Fibroblast of skin of right biceps (primary cell): Measurements from ENCODE around the gene TP53I3.
A peak's percentile ranks its signal among the peaks of the same experiment; 100 is the strongest.
"Not testable (repeated sequence)": the region's sequence is repeated elsewhere in the genome, so short reads cannot be mapped to it uniquely, and the experiment has no call there.

ENCODE experiments used
- DNase-seq: peaks from one replicate; pipeline ENCODE4 v3.0.0-alpha.2; 2013

TP53I3 gene

DNA sequence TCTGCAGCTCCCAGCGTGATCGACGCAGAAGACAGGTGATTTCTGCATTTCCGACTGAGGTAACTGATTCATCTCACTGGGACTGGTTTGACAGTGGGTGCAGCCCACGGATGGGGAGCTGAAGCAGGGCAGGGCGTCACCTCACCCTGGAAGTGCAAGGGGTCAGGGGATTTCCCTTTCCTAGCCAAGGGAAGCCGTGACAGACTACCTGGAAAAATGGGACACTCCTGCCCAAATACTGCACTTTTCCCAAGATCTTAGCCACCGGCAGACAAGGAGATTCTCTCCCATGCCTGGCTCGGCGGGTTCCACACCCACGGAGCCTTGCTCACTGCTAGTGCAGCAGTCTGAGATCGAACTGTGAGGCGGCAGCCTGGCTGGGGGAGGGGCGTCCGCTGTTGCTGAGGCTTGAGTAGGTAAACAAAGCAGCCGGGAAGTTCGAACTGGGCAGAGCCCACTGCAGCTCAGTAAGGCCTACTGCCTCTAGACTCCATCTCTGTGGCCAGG, 10.6 kb upstream of the TP53I3 start:
- DNase-seq = not testable (repeated sequence)

DNA sequence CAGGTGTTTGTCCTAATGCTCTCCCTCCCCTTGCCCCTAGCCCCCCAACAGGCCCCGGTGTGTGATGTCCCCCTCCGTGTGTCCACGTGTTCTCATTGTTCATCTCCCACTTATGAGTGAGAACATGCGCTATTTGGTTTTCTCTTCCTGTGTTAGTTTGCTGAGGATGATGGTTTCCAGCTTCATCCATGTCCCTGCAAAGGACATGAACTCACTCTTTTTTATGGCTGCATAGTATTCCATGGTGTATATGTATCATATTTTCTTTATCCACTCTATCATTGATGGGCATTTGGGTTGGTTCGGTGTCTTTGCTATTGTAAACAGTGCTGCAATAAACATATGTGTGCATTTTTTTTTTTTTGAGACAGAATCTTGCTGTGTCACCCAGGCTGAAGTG, 8.6 kb upstream of the TP53I3 start:
- DNase-seq = not testable (repeated sequence)

DNA sequence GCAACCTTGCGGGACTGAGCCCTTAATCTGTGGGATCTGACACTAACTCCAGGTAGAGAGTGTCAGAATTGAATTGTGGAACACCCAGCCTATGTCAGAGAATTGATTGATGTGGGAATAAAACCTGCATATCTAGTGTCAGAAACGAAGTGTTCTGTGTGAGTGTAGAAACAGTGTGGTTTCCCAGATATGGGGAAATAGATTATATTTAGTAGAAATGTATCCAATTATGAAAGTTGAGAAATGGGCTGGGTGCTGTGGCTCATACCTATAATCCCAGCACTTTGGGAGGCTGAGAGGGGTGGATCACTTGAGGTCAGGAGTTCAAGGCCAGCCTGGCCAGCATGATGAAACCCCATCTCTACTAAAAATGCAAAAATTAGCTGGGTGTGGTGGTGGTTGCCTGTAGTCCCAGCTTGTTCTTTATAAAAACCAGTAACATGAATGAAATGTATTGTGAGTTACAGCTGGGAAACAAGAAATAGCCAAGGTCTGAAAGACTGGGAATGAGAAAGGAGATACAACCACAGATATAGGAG, 4.3 kb upstream of the TP53I3 start:
- DNase-seq = no peak

DNA sequence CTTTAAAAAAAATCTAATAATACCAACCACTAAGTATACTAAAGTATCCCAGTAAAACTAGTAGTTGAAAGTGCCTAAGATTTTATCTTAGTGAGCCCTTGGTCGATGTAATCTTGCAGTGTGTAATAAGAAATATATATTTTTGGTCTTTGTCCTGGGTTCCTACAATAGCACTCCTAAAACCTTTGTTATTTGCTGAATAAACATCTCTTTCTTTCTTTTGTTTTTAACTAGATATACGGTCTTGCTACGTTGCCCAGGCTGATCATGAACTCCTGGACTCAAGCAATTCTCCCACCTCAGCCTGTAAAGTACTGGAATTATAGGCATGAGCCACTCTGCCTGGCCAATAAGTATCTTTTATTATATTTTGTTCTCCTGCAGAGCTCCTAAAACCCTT, 2.4 kb upstream of the TP53I3 start:
- DNase-seq = no peak

DNA sequence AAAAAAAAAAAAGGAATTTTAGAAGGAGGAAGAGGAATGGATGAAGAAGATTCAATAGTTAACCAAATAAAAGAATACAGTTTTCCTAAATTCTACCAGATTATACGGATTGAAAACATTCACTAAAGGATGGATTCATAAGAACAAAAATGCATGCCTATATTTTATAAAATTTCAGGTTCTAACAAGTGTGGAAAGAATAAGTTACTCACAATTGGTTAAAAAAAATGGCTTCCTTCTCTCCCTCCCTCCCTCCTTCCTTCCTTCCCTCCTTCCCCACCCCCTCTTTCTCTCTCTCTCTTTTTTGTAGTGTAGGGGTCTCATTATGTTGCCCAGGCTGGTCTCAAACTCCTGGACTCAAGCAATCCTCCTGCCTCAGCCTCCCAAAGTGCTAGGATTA, 1.6 kb upstream of the TP53I3 start:
- no peak for DNase-seq

DNA sequence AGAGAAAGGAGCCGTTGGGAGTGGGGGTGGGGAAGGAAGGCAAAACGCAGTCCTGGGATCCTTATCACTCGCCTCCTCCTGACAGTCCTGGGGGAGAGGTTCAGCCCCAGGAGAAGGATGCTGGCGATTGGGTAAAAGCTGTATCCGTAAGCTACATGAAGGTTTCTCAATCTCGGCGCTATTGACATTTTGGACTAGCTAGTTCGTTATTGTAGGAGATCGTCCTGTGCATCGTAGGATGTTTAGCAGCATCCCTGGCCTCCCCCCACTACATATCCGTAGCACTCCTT, 511 bp upstream of the TP53I3 start:
- no peak for DNase-seq

DNA sequence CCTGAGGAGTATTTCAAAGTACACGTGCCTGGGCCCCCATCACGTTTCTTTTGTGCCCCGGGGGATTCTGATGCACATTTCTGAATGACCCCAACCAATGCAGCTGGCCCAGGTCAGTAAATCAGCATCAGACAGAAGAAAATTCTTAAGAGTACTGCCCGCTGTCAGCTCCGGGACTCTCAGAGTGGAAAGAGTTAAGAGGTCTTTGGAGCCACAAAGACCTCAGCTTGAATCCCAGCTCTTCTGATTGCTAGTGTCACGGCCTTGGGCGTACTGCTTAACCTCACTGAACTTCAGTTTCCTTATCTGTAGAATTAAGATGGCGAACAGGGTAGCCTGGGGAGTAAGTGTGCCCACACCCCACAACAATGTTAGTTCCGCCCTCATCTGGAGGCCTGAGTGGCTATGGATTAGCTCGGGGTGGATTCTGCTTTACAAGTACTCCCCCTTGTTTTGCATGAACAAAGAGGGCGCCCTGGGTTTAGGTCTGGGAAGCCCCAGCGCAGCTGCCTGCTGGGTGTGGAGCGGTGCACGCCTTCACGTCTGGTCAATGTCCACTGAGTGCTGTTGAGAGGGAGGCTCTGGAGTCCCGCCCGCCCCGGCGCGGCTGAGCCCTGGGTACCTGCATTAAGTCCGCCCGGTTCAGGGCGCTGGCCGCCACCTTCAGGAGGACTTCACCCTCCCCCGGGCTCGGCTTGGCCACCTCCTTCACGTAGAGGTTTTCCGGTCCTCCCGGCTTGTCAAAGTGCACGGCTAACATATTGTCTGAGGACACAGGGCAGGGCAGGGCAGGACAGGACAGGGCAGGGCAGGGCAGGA, 858 bp downstream of the TP53I3 start:
- peak; percentile 87 for DNase-seq

DNA sequence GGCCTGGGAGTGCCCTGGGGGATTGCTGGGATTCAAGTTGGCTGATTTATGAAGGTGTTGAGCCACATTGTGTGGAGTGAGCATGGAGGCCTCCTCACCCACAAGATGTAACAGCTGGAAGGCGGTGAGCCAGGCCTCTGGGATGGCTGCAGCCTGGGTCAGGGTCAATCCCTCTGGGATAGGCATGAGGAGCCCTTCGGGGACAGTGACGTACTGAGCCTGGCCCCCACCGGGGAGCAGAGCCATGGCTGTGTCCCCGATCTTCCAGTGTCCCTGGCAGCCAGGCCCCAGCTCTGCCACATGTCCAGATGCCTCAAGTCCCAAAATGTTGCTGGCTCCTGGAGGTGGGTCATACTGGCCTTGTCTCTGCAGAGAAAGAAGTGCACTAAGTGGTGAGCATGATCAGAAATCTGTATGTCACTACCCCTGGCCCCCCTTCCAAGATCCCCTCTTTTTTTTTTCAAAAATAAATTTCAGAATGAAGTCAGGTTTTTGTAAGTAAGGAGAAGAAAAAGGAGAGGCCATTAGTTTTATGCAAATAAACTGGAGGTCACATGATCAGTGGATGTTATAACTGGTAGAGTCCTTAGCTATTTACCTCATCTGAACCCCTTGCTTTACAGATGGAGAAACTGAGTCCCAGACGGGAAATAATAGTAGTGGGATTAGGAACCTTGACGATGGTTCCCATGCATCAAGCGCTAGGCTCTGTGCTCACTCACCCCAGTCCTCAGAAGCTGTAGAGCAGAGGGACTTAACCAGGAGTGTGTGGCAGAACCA, 1.7 kb downstream of the TP53I3 start:
- no peak for DNase-seq

DNA sequence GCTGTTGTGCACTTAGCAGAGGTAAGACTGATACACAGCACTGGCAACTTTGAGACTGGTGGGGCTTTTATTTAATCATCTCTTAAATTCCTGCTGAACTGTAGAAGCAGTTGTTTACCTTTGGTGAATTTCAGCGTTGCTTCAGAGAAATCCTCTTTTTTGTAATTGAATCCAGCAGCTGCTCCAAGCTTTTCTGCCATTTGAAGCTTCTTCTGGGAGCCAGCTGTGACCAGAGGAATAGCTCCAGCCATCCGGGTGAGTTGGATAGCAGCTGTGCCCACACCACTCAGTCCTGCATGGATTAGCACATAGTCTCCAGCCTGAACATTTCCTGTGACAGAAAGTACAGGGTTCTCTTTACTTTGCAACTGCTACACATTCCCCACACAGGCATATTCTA, 3.9 kb downstream of the TP53I3 start:
- DNase-seq = no peak

DNA sequence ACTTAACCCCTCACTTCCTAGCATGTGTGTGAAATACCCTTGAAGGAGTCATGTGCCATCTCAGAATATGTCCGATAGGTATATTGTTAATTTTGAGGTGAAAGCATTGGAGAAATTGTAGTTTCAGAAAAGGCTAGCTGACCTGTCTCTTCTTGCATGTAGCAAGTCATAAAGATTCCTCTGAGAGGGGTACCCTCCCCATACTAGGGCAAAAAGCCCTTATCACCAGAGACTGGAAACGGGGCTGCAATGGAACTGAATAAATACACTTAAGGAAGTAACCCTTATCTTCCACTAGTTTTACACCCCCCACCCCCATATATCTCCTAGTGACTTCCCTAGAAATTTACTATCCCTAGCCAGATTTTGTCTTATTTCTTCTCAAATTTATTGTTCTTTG, 6.8 kb downstream of the TP53I3 start:
- DNase-seq = no peak

DNA sequence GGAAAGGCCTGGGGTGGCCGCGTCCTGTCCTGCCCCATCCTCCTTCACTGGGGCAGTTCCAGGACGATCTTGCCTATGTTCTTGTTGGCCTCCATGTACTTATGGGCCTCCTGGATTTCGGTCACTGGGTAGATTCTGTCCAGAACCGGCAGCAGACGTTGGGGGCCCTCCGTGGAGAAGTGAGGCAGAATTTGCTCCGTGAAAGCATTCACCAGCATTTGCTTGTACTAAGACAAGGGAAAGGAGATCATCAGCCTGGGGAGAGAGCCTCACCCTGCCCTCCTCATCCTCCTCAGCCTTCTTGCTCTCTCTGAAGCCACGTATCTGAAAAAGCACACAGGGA, 7.1 kb downstream of the TP53I3 start:
- no peak for DNase-seq

DNA sequence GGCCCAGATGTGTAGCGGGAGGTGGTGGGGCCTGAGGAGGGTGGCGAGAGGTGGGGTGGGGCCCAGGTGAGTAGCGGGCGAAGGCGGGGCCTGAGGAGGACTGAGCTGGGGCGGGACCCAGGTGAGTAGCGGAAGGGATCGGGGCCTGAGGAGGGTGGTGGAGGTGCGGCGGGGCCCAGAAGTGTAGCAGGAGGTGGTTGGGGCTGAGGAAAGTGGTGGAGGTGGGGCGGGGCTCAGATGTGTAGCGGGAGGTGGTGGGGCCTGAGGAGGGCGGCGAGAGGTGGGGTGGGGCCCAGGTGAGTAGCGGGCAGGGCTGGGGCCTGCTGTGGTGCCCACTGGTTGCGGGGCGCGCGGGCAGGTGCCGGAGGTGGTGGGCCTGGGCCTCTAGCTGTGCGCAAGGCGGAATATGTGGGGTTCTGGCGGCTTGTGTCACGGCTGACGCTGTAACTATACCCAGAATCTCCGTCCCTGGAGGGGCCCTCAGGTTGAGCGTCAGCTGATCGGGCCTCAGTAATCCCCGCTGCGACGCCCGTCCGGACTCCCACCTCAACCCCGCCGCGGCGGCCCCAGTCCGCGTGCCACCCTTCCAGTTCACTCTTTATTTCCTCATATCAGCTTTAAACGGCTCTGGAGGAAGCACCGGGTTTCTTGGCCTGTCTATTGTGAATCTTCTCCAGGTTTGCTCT, 7.6 kb downstream of the TP53I3 start:
- DNase-seq = peak; percentile 11

DNA sequence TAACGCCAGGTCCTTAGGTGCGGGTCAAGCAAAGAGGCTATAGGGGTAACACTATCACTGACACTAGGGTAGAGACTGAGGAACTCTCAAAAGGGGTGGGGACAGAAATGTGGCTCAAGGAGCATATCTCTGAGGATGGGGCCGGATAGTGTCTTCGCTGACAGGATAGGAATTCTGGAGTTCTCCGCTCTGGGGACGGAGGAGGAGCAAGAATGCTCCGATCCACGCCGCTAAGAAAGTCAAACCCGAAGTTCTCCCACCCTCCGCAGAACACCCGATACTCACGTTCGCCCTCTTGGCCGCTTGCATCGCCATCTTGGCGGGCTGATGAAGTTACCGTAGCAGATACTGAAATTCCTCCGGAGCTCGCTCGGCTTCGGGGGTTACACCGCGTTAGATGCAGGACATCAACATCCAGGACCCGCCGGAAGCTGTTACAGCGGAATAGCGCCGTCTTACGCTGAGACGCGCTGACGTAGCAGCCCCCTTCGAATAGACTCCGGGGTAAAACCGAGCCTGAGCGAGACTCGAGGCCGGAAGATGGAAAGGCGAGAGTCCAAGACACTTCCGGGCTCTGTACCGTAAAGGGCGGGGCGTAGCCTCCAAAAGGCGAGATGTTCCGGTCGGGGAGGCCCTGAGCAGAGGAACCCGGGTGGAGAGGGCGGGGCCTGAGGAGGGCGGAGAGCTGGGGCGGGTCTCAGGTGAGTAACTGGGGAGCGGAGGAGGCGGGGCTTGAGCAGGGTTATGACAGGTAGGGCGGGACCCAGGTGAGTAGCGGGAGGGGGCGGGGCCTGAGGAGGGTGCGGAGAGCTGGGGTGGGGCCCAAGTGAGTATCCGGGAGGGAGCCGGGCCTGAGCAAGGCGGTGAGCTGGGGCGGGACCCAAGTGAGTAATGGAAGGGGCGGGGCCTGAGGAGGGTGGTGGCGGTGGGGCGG, 8.5 kb downstream of the TP53I3 start, which contains the start of gene SF3B6:
Gene SF3B6, minus strand, starts transcription at position 412 of the 934 bp plus-strand sequence. Its CDS starts 97 bp downstream, at position 315.
- peak; percentile 99 for DNase-seq

DNA sequence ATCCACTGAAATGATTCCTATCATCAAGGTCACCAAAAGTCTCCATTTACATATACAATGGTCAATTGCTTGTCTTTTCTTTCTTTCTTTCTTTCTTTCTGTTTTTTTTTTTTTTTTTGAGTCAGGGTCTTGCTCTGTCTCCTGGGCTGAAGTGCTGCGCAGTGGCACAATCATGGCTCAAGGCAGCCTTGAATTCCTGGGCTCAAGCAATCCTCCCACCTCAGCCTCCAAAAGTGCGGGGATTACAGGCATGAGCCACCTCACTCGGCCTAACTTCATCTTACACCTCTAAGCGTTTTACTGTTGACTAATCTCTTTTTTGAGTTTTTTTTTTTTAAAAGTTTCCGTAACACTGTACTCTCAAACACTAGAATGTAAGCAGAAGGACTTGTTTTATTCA, 9.4 kb downstream of the TP53I3 start:
- no peak for DNase-seq

DNA sequence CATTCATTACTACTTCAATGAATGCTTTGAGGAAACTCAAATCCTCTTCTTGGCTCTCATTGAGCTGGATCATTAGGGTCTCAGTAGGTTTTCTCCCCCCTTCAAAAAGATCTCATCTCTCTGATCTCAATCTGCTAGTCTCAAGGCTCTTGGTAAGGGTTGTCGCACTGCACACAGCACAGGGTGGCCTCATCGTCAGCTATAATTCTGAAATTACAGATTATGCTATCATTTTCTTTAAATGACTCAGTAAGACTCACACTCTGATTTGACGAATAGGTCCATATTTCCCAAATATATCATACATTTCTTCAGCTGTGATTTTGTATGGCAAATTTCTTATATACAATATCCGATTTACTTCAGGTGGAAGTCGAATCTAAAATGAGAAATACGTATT, 10.8 kb downstream of the TP53I3 start:
- DNase-seq = no peak

DNA sequence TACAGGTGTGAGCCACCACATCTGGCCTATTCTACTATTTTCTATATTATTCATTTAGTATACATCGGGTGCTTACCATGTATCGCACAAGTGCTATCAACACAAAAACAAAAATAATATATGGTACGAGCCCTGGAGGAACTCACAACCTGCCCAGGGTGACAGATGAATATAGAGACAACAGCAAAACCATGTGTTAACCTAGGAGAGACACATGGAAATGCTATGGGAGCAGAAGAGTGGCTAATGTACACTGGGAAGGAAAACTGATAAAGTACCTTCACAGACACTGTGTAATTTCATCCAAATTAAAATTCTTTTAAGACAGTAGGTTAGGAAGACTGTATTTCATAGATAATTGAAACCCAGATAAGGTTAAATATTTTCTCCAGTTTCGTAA, 12.4 kb downstream of the TP53I3 start:
- DNase-seq = no peak

DNA sequence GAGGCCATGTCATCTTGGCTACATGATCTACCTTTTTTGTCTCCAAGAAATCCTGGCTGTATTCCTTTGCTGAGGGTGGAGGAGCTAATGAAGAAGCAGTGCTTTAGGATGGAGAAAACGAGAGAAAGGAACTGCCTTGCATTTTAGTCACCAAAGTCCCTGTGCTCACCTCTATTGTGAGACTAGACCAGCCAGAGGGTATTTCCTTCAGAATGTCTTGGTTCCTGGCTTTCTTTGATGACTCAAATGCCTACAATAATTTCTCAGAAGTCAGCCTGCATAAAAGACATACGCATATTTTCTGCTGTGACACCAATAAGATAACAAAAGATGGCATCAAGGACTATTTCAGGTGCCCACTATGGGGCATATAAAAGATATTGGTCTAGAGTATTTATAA, 19.3 kb downstream of the TP53I3 start:
- DNase-seq = no peak

DNA sequence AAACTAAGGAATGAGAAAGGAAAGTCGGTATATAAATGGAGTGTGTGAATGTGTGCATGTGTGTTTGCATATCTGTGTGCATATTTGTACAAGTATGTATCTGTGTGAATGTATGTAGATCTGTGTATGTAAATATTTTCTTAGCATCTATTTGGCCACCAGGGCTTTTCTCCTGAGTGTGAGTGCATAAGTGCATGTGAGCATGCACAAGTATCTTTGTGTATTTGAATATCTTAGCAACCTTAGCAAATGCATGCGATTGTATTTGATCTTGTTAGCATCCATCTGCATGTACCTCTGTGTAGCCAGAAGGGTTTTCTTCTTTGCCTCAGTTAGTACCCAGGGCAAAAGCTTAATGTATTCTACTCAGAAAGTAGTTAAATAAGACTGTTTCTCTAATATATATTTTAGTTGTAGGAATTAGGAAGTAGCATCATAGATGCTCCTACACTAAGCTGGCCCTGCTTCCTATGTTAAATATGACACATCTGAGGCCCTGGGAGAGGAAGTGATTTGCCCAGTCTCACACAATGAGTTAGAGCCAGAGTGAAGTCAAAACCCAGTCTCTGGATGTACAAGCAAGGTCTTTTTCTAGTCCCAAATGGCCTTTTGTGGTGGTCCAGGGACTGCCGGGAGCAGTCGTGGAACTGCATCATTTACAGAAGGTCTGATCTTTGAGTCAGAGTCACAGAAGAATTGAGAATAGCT, 25.9 kb downstream of the TP53I3 start:
- no peak for DNase-seq

DNA sequence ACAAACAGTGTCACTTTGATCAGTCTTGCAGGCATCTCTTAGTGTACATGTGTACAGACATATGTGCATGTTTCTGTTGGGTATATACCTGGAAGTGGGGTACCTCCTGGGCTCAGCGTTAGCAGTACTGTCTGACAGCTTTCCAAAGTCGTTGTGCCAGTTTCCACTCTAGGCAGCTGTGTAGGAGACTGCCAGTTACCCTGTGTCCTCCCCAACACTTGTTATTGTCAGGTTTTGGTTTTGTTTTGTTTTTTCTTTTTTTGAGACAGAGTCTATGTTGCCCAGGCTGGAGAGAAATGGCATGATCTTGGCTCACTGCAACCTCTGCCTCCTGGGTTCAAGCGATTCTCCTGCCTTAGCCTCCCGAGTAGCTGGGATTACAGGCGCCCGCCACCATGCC, 28.9 kb downstream of the TP53I3 start:
- no peak for DNase-seq

DNA sequence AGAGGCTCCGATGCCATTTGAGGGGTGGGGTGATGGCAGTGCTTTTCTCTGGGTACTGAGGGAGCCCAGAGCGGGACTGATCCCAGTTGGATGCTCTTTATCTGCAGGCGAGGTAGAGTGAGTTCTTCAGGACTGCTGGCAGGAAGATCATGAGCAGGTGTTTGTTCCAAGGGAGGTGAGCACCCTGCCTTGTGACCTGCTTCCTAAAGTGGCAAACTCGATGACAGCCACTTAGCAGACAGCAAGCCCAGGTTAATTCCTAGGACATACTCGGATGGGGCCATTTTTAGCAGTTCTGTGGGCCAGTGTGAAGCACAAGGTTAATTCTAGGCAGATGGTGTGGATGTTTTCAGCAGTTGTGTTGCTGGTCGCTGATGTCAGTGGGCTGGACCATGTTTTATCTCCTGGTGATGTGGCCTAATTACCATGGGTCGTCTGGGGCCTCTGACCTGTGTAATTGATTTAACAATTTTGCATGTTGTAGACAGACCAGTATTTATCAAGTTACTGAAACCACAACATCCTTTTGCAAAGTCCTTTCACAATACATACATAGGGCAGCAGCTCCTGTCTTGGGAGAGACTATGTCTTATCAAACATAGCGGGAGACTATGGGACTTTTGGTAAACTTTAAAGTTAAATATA, 30.1 kb downstream of the TP53I3 start:
- no peak for DNase-seq

DNA sequence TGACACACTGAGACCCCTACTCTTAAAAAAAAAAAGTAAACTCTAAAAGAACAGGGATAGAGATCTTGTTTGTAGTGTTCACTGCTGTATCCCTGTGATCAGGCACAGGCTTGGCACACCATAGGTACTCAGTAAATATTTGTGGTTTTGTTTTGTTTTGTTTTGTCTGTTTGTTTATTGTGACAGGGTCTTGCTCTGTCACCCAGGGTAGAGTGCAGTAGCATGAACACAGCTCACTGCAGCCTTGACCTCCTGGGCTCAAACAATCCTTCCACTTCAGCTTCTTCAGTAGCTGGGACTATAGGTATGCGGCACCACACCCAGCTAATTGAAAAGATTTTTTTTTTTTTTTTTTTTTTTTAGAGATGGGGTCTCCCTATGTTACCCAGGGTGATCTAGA, 31.7 kb downstream of the TP53I3 start:
- no peak for DNase-seq
